Ovary (tissue), 9 donors: Measurements from ENCODE around the gene KCNIP4. TPM values are rescaled to one million over a fixed set of nuclear protein-coding genes. Genes with fewer than 3 reads are reported as not detected.

Source experiments
- DNase-seq, 5 donors: peaks; one replicate each; pipeline ENCODE4 v3.0.0-alpha.2; 2019 to 2020
- H3K27ac ChIP-seq, 2 donors: fragments of 200-600 bp; one replicate each; pipeline versions ENCODE4 v1.5.1 to v1.8.0; 2019 to 2022
- H3K27me3 ChIP-seq: fragments of 200-600 bp; one replicate; pipeline ENCODE4 v1.8.0; 2022
- H3K36me3 ChIP-seq: fragments of 200-600 bp; sonication (generic); one replicate; pipeline ENCODE4 v1.5.1; 2019
- H3K4me1 ChIP-seq: one replicate; pipeline ENCODE4 v1.8.1; 2013; ENCODE audit warnings: mild to moderate bottlenecking, moderate library complexity; ENCODE audit not compliant: insufficient read depth
- H3K4me3 ChIP-seq: fragments of 200-600 bp; sonication (generic); one replicate; pipeline ENCODE4 v1.5.1; 2017
- H3K9me3 ChIP-seq, 2 donors: fragments of 200-600 bp in 1 of 2; sonication (generic) in 1 of 2; one replicate each; pipeline versions ENCODE4 v1.5.1 to v1.8.1; 2013 to 2019; ENCODE audit warnings: mild to moderate bottlenecking in 1 of 2, moderate library complexity in 1 of 2
- CTCF ChIP-seq, 3 donors: fragments of 450-650 bp in 2 of 3; fragments of 200-600 bp in 1 of 3; IDR thresholded peaks; one replicate each; pipeline versions ENCODE4 v1.5.1 to v1.8.0; 2016 to 2022; ENCODE audit warnings: antibody characterized with exemption in 3 of 3, mild to moderate bottlenecking in 1 of 3
- EP300 ChIP-seq: sonication (generic); formaldehyde crosslinking; IDR thresholded peaks from one replicate; pipeline ENCODE4 v1.6.1; 2017; ENCODE audit warnings: antibody characterized with exemption
- POLR2A ChIP-seq: fragments of 450-650 bp; IDR thresholded peaks from one replicate; pipeline ENCODE4 v1.6.1; 2017; ENCODE audit warnings: antibody characterized with exemption, mild to moderate bottlenecking, moderate library complexity
- WGBS, 3 donors: extraction: QIAGEN DNeasy Blood & Tissue Kit in 1 of 3; methylation state at CpG; one replicate each; pipeline versions ENCODE4 v1.1.5 to v1.1.7; 2013 to 2017; 5-methylcytosine and 5-hydroxymethylcytosine counted together
- intact Hi-C, 4 donors: fragments of 100-400 bp; cut with DNase I; formaldehyde crosslinking; loops; one replicate each; pipeline versions ENCODE4 v1.11.0 to v1.15.1; 2022 to 2023
- polyA plus RNA-seq, 2 donors: library from polyadenylated mRNA; stranded (reverse); fragments of 200-250 nt in 1 of 2; fragments of 350-450 nt in 1 of 2; fragmentation: Illumina TruSeq in 1 of 2; extraction: RNeasy Lipid Tissue Mini Kit (QIAGEN cat#74804) in 1 of 2; gene quantifications; one replicate each; pipeline ENCODE4 v1.2.3, GENCODE V29; 2013 to 2014
- total RNA-seq, 7 donors: library from RNA; depleted of rRNA in 2 of 7; stranded (reverse); fragments of >200 nt in 2 of 7; fragmentation: NEBNext Ultra II Directional in 3 of 7; extraction: Animal tissue kit (Norgen Biotek cat#: 25700) in 3 of 7; gene quantifications; one replicate each; pipeline versions ENCODE4 v1.1.0 to v1.2.4, GENCODE V29; 2016 to 2023
- donor health status: DM: no; HTN: no; CAD: no; lungs with moderate emphysema.
- donor health status: DM: no; HTN: no; CAD: no.
- donor health status: Bipolar disorder and iron deficiency.
- donor health status: DM: yes; HTN: yes; CAD: no.
- donor health status: DM: no; HTN: no; CAD: no.
- donor health status: DM: yes; HTN: yes; CAD: no.

KCNIP4 gene
- total and polyA plus RNA-seq, 9 donors, result 0.11 to 3.9 (median 0.93) TPM; not detected in 1

GRCh38 chr4:21374641-21375368, 573.8 kb downstream of the KCNIP4 start:
- intact Hi-C loops, result no loop called here
- H3K27ac ChIP-seq, result no peak overlapping the region
- DNase-seq, result no peak
- H3K4me3 ChIP-seq, result no peak overlapping the region
- 90 to 93% (median 93%) methylated on average over 2 of the region's 2 CpGs for whole genome bisulfite sequencing, 3 donors
- H3K4me1 ChIP-seq, result no peaks in the 10 kb centered on the region
- H3K9me3 ChIP-seq, result no peaks in the 10 kb centered on the region
- no peaks in the 10 kb centered on the region for H3K27me3 ChIP-seq
- no peaks in the 10 kb centered on the region for H3K36me3 ChIP-seq
- no peak for TF ChIP-seq CTCF (IDR thresholded peaks at IDR 0.05)
- no peak for TF ChIP-seq POLR2A
- no peak for TF ChIP-seq EP300

GRCh38 chr4:21367567-21367966, 581.0 kb downstream of the KCNIP4 start:
- intact Hi-C loops, result no loop called here
- no peaks in the 10 kb centered on the region for H3K27me3 ChIP-seq
- WGBS, 3 donors, result 42 to 71% (median 67%) methylated on average over 2 of the region's 2 CpGs

GRCh38 chr4:21366840-21367239, 581.7 kb downstream of the KCNIP4 start:
- H3K9me3 ChIP-seq, result no peaks in the 10 kb centered on the region
- H3K4me1 ChIP-seq, result no peaks in the 10 kb centered on the region
- H3K27ac ChIP-seq, result no peak overlapping the region
- intact Hi-C loops, result no loop called here
- H3K4me3 ChIP-seq, result no peak overlapping the region
- WGBS, 3 donors, result 61 to 73% (median 62%) methylated on average over 1 of the region's 1 CpG
- DNase-seq, result no peak
- no peaks in the 10 kb centered on the region for H3K27me3 ChIP-seq
- TF ChIP-seq CTCF (IDR thresholded peaks at IDR 0.05) (no peak), EP300 (no peak), POLR2A (no peak)
- no peaks in the 10 kb centered on the region for H3K36me3 ChIP-seq

More at GRCh38 chr4:21367567-21367966, 581.0 kb downstream of the KCNIP4 start:
- no peak overlapping the region for H3K4me3 ChIP-seq
- no peak for DNase-seq
- H3K36me3 ChIP-seq, result no peaks in the 10 kb centered on the region
- no peaks in the 10 kb centered on the region for H3K9me3 ChIP-seq
- no peak for TF ChIP-seq EP300
- no peak for TF ChIP-seq CTCF (IDR thresholded peaks at IDR 0.05)
- no peak for TF ChIP-seq POLR2A
- no peak overlapping the region for H3K27ac ChIP-seq
- H3K4me1 ChIP-seq, result no peaks in the 10 kb centered on the region

- no peak overlapping the region for H3K27ac ChIP-seq
- no peak for DNase-seq
- H3K4me1 ChIP-seq, result no peaks in the 10 kb centered on the region
- no peaks in the 10 kb centered on the region for H3K36me3 ChIP-seq
- intact Hi-C loops, result no loop called here
- WGBS, 3 donors, result 9 to 42% (median 17%) methylated on average over 2 of the region's 2 CpGs
- no peaks in the 10 kb centered on the region for H3K27me3 ChIP-seq
- TF ChIP-seq CTCF (IDR thresholded peaks at IDR 0.05) (no peak), EP300 (no peak), POLR2A (no peak)
- no peaks in the 10 kb centered on the region for H3K9me3 ChIP-seq
- no peak overlapping the region for H3K4me3 ChIP-seq
These were observed 582.3 kb downstream of the KCNIP4 start for GRCh38 chr4:21366312-21366711.
